HG02678 (cell line): Measurements from ENCODE around the gene WFDC1.

ENCODE experiments used
- ATAC-seq: cut with Tn5 transposase; IDR thresholded peaks from one replicate; pipeline ENCODE4 v1.9.1; 2021; ENCODE audit warnings: mild to moderate bottlenecking, moderate library complexity; ENCODE audit not compliant: unreplicated experiment

WFDC1 gene

GRCh38 chr16:84271866-84272265 is 22.8 kb upstream of the WFDC1 start:
- ATAC-seq = no peak

DNA sequence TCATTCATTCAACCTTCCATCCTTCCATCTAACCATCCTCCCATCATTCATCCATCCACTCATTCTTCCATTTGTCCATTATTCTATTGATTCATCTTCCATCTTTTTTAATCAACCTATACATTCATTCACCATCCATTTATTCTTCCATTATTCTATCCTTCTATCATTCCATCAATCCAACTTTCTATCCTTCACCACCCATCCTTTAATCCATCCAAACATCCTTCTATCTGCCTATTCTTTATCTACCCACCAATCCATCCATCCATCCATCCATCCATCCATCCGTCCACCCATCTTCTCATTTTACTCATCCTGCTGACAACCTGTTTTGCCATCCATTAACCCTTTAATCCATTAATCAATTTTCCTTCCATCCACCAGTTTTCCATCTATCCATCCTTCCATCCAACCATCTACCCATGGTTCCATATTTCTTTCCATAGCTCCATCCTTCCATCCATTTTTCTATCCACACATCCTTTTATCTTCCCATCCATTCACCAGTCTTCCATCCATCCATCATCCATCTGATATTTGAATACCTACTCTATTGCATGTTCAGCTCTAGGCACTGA is 21.8 kb upstream of the WFDC1 start:
- ATAC-seq = no peak

DNA sequence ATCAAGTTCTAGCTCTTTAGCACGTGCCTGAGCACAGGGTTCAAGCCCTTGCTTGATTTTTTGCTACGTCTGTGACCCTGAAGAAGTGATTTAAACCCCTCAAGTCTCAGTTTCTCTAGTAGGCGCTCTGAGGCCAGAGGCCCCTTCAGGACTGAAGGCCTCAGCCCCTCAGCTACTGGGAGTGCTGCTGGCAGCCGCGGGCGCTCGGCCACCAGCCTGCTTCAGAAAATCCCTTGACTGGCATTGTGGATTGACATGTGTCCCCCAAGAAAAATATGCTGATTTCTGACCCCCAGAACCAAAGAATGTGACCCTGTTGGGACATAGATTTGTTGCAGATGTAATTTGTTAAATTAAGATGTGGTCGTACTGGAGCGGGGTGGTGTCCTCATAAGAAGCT is 20.2 kb upstream of the WFDC1 start:
- ATAC-seq = no peak

DNA sequence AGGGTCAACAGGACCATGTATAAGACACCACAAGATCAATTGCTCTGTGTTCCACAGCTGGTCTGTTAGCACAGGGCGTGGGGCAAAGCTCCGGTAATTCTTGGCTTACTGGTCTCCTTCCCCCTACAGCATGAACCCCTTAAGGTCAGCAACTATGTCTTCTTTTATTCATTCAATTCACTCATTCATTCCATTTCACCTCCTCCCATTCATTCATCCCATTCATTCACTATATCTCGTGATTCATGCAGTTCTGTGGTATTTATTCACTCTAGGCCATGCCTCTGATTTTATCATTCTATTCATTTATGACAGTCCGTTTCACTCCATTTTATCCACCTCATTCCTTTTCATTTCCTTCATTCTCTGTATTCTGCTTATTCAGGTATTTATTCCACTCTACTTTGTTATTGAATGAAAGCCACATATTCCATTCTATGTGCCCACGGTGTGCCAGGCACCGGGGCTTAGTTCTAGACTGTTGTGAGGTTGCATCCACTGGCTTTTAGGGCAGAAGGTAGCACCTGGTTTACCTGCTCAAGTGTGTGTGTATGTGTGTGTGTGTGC is 19.0 kb upstream of the WFDC1 start:
- no peak for ATAC-seq

DNA sequence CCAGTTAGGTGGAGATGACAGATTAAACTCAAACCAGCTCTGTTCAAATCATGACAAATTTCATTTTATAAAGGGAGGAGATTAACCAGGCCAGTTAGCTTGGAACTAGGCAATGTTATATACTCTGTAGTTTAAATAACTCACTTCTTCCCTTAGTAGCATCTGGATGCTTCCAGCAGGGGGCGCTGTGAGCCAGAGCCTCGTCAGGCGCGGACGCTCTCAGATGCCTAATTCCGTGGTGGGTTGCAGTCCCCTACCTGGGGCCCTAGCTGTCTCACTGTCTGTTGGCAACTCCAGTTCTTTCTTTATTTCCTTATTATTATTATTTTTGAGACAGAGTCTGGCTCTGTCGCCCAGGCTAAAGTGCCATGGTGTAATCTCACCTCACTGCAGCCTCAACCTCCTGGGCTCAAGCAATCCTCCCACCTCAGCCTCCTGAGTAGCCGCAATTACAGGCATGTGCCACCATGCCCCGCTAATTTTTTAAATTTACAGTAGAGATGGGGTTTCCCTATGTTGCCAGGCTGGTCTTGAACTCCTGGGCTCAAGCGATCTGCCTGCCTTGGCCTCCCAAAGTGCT is 17.3 kb upstream of the WFDC1 start:
- ATAC-seq = no peak

DNA sequence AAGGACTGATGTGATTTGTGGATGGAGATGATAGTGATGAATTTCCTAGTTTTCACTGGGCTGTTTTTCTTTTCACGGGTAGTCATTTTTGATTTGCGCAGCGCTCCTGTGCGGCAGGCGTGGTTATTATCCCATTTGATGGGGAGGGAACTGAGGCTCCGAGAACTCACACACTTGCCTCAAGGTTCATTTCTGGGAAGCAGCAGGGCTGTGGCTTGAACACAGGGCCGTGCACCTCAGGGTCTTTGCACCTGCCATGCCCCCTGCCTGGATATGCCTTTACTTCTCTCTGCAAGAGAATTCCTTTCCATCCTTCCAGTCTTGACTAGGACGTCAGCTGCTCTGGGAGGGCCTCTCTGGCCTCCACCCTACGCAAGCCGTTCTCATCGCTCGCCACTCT is 16.3 kb upstream of the WFDC1 start:
- no peak for ATAC-seq

DNA sequence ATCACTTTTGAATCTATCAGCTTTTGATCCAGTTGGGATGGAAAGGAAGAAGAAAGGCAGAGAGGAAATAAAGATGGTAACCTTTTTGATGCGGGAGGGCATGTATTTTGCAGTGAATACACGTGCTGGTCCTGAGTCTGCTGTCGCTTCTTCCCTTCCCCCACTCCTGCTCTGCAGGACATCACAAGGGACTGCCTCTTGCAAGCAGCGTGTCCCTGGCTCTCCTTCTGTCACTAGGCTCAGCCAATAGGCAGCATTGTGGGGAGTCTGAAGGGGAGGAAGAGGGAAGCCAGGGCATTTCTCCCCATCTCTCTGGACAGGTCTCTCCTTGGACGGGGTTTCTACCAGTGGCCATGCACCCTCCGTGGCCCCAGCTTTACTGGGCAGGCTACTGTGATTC is 15.7 kb upstream of the WFDC1 start:
- no peak for ATAC-seq

DNA sequence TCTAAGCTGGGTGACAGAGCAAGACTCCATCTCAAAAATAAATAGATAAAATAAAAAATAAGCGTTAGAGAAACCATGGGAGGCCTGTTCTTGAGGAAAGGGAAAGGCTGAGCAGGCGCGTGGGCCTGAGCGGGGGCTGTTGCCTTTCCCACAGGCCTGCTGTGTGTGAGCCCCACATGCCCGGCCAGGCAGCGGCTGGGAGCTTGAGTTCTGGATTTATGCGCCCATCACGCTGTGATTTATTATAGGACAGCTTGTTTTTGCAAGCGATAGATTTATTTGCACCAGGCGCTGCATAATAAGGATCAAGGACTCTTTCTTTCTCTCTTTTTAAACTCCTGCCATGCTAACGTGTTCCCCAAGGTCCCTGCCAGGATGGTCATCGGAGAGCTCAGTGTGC is 14.8 kb upstream of the WFDC1 start:
- no peak for ATAC-seq

DNA sequence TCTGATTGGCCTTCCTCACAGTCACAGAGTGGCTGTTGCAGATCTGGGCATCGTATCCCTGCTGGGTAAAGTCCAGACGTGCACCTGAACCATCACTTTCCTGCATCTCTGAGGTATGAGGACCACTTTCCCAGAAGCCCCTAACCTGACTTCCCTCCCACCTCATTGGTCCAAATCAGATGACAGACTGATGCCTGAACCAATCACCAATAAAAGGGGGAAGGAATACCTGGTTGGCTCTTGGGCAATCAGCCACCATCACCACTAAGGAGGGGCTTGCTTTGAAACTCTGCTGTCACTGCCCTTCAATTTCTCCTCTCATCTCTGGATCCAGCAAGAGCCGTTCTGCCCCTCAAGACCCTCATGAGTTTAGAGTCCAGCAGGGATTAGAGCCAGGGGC is 13.6 kb upstream of the WFDC1 start:
- no peak for ATAC-seq

- no peak for ATAC-seq
Observed at GRCh38 chr16:84282533-84282932, 12.1 kb upstream of the WFDC1 start.

GRCh38 chr16:84283314-84284153 is 11.1 kb upstream of the WFDC1 start:
- no peak for ATAC-seq

- no peak for ATAC-seq
Observed at GRCh38 chr16:84284154-84284722, 10.4 kb upstream of the WFDC1 start.

- ATAC-seq = no peak
Observed at GRCh38 chr16:84286578-84287240, 8.0 kb upstream of the WFDC1 start.

GRCh38 chr16:84288902-84289301 is 5.8 kb upstream of the WFDC1 start:
- no peak for ATAC-seq

DNA sequence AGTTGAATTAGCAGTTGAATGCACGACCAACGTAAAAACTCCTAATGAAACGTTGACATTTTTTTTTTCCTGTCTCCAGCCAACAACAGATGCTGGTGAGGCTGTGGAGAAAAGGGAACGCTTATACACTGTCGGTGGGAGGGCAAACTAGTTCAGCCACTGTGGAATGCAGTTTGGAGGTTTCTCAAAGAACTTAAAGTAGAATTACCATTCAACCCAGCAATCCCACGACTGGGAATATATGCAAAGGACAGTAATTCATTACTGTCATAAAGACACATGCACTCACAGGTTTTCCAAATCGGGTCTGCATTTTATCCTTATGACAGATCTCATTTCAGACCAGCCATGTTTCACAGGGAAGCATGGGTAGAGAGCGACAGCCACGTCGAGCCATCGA is 3.5 kb upstream of the WFDC1 start:
- no peak for ATAC-seq

GRCh38 chr16:84292011-84292410 is 2.7 kb upstream of the WFDC1 start:
- no peak for ATAC-seq

- no peak for ATAC-seq
Observed at GRCh38 chr16:84293406-84293805, 1.3 kb upstream of the WFDC1 start.

DNA sequence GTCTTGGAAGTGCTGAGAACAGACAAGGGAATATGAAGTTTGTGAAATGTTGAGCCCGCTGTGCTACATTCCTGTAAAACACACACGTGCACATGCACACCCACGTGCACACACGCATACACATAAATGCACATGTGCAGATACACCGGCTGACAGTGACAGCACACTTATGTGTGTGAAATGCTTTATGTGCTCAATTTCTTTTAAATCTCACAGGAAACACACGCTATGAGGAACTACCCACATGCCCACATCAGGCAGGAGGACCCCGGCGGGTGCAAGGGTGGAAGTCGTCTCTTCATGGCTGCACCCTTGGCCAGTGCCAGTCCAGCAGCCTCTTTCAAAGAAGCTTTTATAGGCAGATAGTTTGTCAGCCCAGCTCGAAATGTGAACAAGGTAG is 561 bp upstream of the WFDC1 start:
- ATAC-seq = no peak

DNA sequence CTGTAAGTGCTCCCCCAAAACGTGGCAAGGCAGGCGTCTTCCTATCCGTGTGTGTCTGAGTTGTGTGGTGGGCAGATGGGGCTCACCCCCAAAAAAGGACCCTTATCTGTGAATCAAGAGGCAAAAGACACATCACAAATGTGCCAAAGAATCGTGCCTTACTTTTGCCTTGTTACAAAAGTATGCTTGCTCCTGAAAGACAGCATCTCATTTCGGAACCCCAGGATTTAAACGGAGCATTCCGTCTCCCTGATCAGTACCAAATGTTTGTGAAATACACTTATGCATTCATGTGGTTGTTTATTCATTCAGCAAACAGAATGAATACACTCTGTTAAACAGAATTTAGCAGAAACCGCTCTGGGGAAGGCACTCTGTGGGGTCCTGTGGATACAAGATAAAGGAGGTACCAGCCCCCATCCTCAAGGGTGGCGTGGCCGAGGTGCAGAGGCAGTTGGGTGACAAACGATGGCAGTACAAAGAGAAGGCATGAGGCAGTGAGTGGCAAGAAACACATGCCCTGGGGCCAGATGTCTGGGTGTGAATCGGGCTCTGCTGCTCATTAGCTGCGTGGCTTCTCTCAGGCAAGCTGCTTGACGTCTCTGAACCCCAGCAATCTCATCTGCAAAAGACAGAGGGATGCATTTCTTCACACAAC is 654 bp downstream of the WFDC1 start:
- no peak for ATAC-seq

- ATAC-seq = no peak
Observed at GRCh38 chr16:84298376-84298899, 3.8 kb downstream of the WFDC1 start.
